SK-N-SH (cell line): ENCODE results near the gene AMELX. TPM values are rescaled to one million over a fixed set of nuclear protein-coding genes. Genes with fewer than 3 reads are reported as not detected.

ENCODE experiments used
- CHD2 ChIP-seq: fragments of 150-350 bp; IDR thresholded peaks from 2 replicates; pipeline ENCODE4 v1.6.1; 2018; ENCODE audit warnings: low read length; ENCODE audit not compliant: partially characterized antibody
- CTCF ChIP-seq: fragments of 200-600 bp; sonication (generic); IDR thresholded peaks from 2 replicates; pipeline ENCODE4 v1.6.1; 2017; ENCODE audit warnings: antibody characterized with exemption, mild to moderate bottlenecking, moderate library complexity
- EP300 ChIP-seq, 2 experiments: IDR thresholded peaks; 2 replicates each; pipeline versions ENCODE4 v1.4.0 to v1.6.1; 2012; ENCODE audit warnings: borderline replicate concordance in 1 of 2, low read depth in 1 of 2, low read length in 1 of 2
- FOSL2 ChIP-seq: IDR thresholded peaks from 2 replicates; pipeline ENCODE4 v1.4.0; 2012; ENCODE audit warnings: low read depth, mild to moderate bottlenecking, moderate library complexity, borderline replicate concordance
- FOXJ3 ChIP-seq: sonication (generic); formaldehyde crosslinking; IDR thresholded peaks from 2 replicates; pipeline ENCODE4 v1.5.1; 2020; ENCODE audit warnings: mild to moderate bottlenecking, missing genetic modification reagents
- FOXM1 ChIP-seq: IDR thresholded peaks from 2 replicates; pipeline ENCODE4 v1.4.0; 2012; ENCODE audit warnings: low read depth, mild to moderate bottlenecking
- GABPA ChIP-seq: IDR thresholded peaks from 2 replicates; pipeline ENCODE4 v1.4.0; 2012; ENCODE audit warnings: low read depth, mild to moderate bottlenecking
- MEF2A ChIP-seq: IDR thresholded peaks from 2 replicates; pipeline ENCODE4 v1.4.0; 2012; ENCODE audit warnings: low read depth, borderline replicate concordance
- MXI1 ChIP-seq: IDR thresholded peaks from 2 replicates; pipeline ENCODE4 v1.6.1; 2012; ENCODE audit warnings: mild to moderate bottlenecking, low read depth, low read length, improper control_type of control experiment
- NFIC ChIP-seq: IDR thresholded peaks from 2 replicates; pipeline ENCODE4 v1.4.0; 2012; ENCODE audit warnings: borderline replicate concordance
- NRF1 ChIP-seq: IDR thresholded peaks from 2 replicates; pipeline ENCODE4 v1.6.1; 2012; ENCODE audit warnings: low read depth, mild to moderate bottlenecking, low read length
- POLR2AphosphoS5 ChIP-seq: IDR thresholded peaks from 2 replicates; pipeline ENCODE4 v1.6.1; 2012; ENCODE audit warnings: low read depth, low read length
- RAD21 ChIP-seq: IDR thresholded peaks from 2 replicates; pipeline ENCODE4 v1.6.1; 2012; ENCODE audit warnings: mild to moderate bottlenecking, low read length
- RFX5 ChIP-seq: IDR thresholded peaks from 2 replicates; pipeline ENCODE4 v1.6.1; 2012; ENCODE audit warnings: mild to moderate bottlenecking, improper control_type of control experiment, low read length
- RXRA ChIP-seq: IDR thresholded peaks from 2 replicates; pipeline ENCODE4 v1.4.0; 2012; ENCODE audit warnings: low read depth, mild to moderate bottlenecking, borderline replicate concordance
- TAF1 ChIP-seq: IDR thresholded peaks from 2 replicates; pipeline ENCODE4 v1.6.1; 2012; ENCODE audit warnings: low read depth, mild to moderate bottlenecking, low read length, moderate library complexity, borderline replicate concordance
- TCF12 ChIP-seq: IDR thresholded peaks from 2 replicates; pipeline ENCODE4 v1.4.0; 2012
- TEAD4 ChIP-seq: IDR thresholded peaks from 2 replicates; pipeline ENCODE4 v1.4.0; 2012; ENCODE audit warnings: mild to moderate bottlenecking, borderline replicate concordance; ENCODE audit not compliant: insufficient read depth
- YY1 ChIP-seq: IDR thresholded peaks from 2 replicates; pipeline ENCODE4 v1.4.0; 2012; ENCODE audit warnings: low read depth, mild to moderate bottlenecking
- ZBTB33 ChIP-seq: IDR thresholded peaks from 2 replicates; pipeline ENCODE4 v1.4.0; 2012; ENCODE audit warnings: low read depth, borderline replicate concordance
- polyA plus RNA-seq, 3 experiments: library from polyadenylated mRNA; depleted of rRNA; stranded (reverse); fragments of >200 nt; gene quantifications; 2 replicates each; pipeline ENCODE4 v1.2.3, GENCODE V29; 2012
- TF ChIP-seq, protein P1 (sequence below): IDR thresholded peaks from 2 replicates; pipeline ENCODE4 v1.6.1; 2012; ENCODE audit warnings: mild to moderate bottlenecking, low read depth, low read length, moderate library complexity
- TF ChIP-seq, protein P2 (sequence below): IDR thresholded peaks from 2 replicates; pipeline ENCODE4 v1.4.0; 2012; ENCODE audit warnings: low read depth

AMELX gene
- polyA plus RNA-seq, 1 of the 3 experiments (the other 2 are of a cell fraction): not detected

DNA sequence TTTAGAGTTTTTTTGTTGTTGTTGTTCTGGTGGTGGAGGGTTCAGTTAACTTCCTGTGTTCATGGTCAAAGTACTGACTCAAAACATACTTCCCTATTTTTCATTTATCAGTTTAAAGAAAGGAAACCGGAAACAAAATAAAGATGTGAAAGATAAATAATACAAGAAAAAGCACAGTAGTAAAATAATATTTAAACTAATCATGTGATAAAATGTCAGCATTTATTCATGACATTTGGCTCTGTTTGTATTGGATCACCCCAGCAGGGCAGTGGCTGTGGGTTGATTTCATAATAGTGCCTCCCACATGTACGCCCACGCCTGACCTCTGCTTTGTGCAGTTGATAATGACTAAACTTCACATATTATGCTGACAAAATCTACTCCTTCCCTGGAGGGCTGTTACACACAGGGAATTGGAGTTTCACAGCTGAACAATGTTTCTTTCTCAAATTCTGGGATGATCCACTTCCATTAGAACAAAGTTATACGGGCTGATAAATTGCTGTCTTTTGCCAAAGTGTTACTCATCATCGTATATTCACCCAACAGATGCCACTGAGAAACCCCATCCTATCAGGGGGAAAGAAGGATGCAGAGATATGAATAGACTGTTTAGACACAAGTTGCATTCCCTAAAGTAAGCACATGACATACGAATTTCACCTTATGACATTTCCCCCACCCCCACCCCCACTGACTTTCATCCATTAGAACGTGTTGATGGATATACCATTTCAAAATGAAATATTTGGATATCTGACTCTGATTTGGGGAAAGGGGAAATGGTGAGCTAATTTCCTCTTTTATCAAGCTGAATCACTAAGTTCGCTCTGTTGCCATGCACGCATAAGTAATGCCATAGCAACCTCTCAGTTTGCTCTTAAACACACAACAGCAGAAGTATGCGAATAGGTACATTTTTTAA, 48.3 kb downstream of the AMELX start (continued):
- no peak for TF ChIP-seq YY1
- TF ChIP-seq RXRA: no peak; the same call in 1 of the 2 replicates
- TF ChIP-seq NRF1: no peak
- TF ChIP-seq FOXM1: no peak
- TF ChIP-seq POLR2AphosphoS5: no peak
- TF ChIP-seq ZBTB33: no peak
- no peak for TF ChIP-seq RAD21
- TF ChIP-seq NFIC: peak; percentile 56; the same call in 1 of the 2 replicates
- TF ChIP-seq TCF12: peak; percentile 1; the same call in 1 of the 2 replicates
- TF ChIP-seq MXI1: no peak
- TF ChIP-seq GABPA: no peak
- no peak for TF ChIP-seq TAF1
- no peak for TF ChIP-seq FOXJ3 (CRISPR knock-in tag)
- TF ChIP-seq RFX5: no peak
- no peak for TF ChIP-seq CHD2
- TF ChIP-seq, protein P1, sequence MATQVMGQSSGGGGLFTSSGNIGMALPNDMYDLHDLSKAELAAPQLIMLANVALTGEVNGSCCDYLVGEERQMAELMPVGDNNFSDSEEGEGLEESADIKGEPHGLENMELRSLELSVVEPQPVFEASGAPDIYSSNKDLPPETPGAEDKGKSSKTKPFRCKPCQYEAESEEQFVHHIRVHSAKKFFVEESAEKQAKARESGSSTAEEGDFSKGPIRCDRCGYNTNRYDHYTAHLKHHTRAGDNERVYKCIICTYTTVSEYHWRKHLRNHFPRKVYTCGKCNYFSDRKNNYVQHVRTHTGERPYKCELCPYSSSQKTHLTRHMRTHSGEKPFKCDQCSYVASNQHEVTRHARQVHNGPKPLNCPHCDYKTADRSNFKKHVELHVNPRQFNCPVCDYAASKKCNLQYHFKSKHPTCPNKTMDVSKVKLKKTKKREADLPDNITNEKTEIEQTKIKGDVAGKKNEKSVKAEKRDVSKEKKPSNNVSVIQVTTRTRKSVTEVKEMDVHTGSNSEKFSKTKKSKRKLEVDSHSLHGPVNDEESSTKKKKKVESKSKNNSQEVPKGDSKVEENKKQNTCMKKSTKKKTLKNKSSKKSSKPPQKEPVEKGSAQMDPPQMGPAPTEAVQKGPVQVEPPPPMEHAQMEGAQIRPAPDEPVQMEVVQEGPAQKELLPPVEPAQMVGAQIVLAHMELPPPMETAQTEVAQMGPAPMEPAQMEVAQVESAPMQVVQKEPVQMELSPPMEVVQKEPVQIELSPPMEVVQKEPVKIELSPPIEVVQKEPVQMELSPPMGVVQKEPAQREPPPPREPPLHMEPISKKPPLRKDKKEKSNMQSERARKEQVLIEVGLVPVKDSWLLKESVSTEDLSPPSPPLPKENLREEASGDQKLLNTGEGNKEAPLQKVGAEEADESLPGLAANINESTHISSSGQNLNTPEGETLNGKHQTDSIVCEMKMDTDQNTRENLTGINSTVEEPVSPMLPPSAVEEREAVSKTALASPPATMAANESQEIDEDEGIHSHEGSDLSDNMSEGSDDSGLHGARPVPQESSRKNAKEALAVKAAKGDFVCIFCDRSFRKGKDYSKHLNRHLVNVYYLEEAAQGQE: no peak
- TF ChIP-seq TEAD4: 0 out of 2 replicates have a peak, but pooled peaks have one; percentile 24
- TF ChIP-seq MEF2A: no peak
- peak; percentile 10; the same call in 1 of the 2 replicates for TF ChIP-seq FOSL2
- TF ChIP-seq, protein P2, sequence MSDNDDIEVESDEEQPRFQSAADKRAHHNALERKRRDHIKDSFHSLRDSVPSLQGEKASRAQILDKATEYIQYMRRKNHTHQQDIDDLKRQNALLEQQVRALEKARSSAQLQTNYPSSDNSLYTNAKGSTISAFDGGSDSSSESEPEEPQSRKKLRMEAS: 0 out of 2 replicates have a peak, but pooled peaks have one; percentile 17
- peak in 1 of 2 experiments; percentile 30; a peak in 1 of 4 replicates for TF ChIP-seq EP300 (IDR thresholded peaks at IDR 0.05; ENCODE audit: borderline replicate concordance in 1 of 2, low read depth in 1 of 2, low read length in 1 of 2)
- no peak for TF ChIP-seq CTCF
